ENCODE measurements around the gene ACTA1.
A peak's percentile ranks its signal among the peaks of the same experiment; 100 is the strongest.
"Not testable (repeated sequence)": the region's sequence is repeated elsewhere in the genome, so short reads cannot be mapped to it uniquely, and the experiment has no call there.

ACTA1 gene

DNA sequence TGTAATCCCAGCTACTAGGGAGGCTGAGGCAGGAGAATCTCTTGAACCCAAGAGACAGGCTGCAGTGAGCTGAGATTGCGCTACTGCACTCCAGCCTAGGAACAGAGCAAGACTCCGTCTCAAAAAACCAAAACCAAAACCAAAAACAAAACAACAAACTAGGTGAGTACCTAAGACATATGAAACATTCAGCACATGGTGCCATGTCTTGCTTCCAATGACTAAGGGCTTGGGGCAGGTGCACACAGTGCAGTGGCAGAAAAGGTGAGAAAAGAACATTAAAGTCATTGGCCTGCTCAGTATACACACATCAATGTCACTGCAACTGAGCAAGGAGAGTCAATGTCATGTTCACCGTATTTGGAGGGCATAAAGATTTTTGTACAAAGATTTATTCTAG lies 4.1 kb upstream of the ACTA1 start:
- no peak for DNase-seq

DNA sequence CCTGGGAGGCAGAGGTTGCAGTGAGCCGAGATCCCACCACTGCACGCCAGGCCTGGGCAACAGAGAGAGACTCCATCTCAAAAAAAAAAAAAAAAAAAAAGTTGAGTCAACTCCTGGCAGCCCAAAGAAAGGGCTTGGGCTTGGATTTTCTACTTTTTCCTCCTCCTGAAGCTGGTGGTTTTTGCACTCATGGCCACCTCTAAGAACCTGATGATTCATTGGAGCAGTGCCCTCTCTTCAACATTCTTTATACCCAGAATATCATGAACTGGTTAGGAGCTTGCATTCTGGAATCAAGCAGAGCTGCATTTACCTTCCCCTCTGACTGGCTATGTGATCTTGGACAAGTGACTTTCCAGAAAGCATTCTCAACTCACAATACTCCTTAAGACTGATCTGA lies 3.5 kb upstream of the ACTA1 start:
- DNase-seq: no peak

DNA sequence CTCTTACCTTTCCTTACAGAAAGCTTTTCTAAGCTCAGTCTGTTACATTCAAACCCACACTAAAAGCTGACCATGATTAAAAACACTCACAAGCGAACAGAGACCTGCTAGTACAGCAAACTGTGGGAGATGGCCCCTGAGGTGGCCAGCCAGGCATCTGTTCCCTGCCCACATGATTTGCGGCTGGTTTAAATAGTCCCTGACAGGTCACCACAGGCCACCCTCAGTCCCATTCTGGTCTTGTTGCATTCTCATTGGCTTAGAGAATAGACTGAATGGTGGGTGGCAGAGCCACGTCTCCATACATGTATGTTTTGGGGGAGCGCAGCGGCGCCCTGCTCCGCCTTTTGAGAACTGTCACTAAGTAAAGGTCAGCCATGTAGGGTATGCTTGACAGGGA lies 2.3 kb upstream of the ACTA1 start:
- no peak for DNase-seq

DNA sequence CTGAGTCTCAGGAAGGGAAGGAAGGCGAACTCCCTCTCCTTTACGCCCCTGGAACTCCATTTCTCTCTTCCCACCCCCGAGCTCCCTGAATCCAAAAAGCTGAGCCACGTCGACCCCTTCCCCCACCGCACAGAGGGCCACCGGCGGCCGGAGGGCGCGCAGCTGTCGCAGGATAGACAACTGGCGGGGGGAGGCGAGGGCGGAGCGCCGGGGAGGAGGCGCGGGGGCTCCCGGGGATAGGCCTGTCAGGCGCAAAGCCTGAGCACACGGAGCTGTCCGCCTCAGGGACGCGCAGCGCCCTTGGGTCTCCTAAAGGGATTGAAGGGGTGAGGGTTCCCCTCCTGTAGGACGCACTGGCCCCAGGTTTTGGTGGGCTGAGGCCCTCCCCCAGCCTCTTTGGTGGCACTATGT lies 752 bp upstream of the ACTA1 start:
- no peak for DNase-seq

DNA sequence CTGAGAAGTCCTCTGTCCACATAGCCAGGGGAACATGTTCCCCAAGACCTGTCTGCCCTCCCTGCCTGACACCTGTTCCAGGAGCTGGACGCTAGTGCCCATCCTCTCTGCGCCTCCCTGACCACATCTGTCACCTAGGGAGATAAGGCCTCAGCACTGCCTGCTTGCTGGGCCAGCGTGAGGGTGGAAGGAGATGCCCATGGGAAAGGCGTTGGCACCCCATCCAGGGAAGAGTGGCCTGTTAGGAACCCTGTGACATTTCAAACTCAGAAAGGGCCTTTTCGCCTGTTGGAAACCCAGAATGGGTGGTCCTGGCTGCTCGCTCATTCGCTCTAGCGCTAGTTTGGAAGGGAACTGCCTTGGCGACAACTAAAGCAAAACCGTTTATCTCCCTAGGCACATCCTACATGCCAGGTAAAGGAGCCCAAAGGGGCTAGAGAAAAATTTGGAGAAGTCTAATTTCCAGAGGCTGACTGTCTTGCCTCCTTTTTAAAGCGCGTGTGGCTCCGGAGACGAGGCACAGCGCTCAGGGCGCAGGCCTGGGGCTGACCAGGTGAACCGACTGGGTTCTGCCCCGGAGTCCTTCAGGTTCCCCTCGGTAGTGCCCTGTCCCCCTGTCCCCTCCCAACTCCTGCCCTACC lies 410 bp downstream of the ACTA1 start:
- no peak for DNase-seq

DNA sequence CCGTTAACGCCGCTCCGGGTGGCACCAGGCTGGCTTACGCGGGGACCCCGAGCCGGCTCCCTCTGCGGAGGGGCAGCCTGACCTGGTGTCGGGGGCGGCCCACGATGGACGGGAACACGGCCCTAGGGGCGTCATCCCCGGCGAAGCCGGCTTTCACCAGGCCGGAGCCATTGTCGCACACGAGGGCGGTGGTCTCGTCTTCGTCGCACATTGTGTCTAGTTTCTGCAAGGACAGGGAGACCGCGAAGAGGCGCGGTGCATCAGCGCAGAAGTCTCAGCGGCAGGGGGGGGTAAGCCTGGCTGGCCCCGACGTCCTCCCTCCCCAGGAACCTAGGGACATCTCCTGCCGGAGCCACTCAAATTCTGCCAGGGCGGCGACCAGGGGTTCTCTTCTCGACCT lies 989 bp downstream of the ACTA1 start:
- DNase-seq: no peak

DNA sequence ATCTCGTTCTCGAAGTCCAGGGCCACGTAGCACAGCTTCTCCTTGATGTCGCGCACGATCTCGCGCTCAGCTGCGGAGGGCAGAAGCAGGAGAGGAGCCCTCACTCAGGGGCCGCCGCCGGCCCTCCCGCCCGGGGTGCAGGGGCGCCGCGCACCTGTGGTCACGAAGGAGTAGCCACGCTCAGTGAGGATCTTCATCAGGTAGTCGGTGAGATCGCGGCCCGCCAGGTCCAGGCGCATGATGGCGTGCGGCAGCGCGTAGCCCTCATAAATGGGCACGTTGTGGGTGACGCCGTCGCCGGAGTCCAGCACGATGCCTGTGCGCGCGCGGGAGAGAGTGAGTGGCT lies 1.8 kb downstream of the ACTA1 start:
- no peak for DNase-seq

DNA sequence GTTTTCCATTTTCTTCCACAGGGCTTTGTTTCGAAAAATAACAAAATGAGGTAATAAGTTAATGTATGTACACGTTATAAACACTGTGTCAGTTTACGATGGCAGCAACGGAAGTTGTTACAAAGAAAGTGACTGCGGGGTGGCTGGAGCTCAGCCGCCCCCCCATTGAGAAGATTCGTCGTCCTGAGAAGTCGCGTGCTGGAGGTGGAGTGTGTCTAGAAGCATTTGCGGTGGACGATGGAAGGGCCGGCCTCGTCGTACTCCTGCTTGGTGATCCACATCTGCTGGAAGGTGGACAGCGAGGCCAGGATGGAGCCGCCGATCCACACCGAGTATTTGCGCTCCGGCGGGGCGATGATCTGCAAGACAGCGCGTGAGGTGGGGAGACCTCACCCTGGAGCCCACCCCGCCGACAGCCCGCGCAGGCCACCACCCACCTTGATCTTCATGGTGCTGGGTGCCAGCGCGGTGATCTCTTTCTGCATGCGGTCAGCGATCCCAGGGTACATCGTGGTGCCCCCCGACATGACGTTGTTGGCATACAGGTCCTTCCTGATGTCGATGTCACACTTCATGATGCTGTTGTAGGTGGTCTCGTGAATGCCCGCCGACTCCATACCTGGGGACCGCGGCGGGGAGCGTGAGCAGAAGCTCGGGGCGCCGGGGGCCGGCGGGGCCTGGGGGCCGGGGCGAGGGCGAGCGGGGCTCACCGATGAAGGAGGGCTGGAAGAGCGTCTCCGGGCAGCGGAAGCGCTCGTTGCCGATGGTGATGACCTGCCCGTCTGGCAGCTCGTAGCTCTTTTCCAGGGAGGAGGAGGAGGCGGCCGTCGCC lies 2.4 kb downstream of the ACTA1 start:
- DNase-seq: no peak

DNA sequence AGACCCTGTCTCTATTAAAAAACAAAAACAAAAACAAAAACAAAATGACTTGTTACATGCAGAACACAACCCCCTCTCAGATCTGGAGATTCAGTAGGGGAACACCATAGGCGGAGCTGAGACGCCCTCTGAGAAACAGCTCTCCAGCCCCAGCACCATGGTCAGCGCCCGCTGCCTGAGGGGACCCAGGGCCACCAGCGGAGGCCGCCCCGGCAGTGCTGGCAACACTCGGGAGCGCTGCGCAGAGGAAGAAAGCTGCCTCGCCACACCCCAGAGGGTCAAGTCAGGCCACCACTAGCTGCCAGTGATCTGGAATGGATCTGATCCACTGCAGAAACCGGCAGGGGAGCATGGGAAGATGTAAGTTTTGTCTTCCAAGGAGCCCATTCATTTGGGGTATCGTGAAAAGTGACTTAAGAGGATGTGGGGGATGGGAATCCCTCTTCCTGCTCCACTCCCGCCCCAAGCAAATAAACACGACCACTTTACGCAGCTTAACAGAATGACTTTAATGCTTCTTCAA lies 3.1 kb downstream of the ACTA1 start:
- DNase-seq: no peak

DNA sequence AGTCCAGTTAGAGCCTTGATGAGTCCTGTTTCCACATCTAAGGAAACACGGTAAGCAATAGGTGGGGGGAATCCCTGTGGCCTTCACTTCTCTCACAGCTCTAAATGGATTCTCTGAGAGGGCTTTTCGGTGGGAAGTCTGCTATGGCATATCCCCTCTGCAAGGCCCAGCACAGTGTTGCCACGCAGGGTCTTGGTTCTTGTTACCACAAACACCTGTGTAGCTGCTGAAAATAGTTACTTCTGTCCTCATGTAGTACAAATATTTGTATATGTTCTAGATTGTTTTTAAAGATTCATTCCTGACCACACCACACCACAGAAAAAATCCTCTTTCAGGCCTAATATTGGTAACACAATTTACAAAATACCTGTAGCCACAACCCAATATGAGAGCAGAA lies 5.6 kb downstream of the ACTA1 start:
- DNase-seq: no peak

DNA sequence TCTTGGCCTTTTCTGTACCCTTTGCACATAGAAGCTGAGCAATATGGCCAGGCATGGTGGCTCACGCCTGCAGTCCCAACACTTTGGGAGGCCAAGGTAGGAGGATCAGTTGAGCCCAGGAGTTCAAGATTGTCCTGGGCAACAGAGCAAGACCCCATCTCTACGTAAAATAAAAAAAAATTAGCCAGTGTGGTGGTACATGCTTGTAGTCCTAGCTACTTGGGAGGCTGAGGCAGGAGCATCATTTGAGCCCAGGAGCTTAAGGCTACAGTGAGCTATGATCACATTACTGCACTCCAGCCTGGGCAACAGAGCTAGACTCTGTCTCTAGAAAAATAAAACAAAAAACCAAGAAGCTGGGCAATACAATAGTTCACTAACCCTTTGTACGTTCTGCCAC lies 6.3 kb downstream of the ACTA1 start:
- DNase-seq: no peak

DNA sequence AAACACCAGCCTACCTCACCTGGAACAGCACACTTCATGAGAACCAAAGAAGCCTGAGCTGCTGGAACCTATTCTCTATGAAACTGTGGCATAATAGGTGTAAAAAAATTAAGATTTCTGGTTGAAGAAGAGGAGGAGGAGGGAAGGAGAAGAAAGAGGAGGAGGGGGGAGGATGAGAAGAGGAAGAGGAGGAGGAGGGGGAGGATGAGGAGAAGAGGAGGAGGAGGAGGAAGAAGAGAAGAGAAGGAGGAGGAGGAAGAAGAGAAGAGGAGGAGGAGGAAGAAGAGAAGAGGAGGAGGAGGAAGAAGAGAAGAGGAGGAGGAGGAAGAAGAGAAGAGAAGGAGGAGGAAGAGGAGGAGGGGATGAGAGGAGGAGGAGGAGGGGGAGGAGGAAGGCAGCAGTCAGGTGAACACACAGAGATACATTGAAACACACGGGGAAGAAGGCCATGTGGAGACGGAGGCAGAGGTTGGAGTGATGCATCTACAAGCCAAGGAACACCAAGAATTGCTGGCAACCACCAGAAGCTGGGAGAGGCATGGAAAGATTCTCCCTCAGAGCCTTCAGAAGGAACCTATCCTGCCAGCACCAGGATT lies 8.2 kb downstream of the ACTA1 start:
- DNase-seq: no peak

DNA sequence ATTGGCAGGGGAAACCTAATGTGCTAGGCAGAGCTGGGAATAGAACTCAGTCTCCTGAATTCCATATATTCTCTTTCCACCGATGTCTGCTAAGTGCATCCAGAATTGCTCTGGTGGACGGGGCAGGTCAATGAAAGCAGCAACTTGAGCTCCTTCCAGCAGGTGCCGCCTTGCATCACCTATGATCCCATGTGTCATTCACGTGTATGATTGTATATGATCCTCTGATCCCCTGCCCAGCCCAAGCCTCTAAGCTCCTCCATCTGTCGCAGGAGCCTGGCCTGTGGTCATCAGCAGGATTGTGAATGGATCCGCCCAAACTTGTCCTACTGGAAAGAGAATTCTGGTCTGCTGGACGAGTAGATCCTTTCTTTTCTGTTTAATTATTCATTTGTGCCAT lies 13.1 kb downstream of the ACTA1 start:
- DNase-seq: no peak

DNA sequence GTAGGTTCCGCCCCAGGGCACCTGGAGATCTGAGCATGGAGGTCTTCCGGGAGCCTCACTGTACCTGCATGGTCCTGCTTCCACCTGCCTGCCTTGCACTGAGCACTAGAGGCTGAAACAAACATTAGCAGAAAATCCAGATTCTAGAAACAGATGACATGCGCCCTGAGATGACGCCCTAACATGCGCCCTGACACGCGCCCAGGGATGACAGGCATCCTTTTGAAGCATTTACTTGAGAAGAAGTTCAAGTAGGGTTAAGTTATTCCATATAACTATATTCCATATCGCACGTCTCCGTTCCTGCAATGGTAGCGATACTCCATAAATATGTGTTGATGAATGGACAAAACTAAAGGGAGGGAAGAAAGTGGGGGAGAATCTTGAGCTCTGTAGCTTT lies 13.7 kb downstream of the ACTA1 start:
- no peak for DNase-seq

DNA sequence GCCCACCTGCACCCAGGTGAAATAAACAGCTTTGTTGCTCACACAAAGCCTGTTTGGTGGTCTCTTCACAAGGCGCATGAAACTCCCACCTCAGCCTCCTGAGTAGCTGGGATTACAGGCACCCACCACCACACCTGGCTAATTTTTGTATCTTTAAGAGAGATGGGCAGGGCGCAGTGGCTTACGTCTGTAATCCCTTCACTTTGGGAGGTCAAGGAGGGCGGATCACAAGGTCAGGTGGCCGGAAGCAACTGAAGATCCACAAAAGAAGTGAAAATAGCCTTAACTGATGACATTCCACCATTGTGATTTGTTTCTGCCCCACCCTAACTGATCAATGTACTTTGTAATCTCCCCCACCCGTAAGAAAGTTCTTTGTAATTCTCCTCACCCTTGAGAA lies 15.3 kb downstream of the ACTA1 start:
- not testable (repeated sequence) for DNase-seq

DNA sequence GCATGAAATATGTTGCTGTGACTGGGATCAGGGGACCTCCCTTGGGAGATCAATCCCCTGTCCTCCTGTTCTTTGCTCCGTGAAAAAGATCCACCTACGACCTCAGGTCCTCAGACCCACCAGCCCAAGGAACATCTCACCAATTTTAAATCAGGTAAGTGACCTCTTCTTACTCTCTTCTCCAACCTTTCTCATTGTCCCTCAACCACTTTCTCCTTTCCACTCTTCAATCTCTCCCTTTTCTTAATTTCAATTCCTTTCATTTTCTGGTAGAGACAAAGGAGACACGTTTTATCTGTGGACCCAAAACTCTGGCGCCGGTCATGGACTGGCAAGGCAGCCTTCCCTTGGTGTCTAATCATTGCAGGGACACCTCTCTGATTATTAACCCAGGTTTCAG lies 21.1 kb downstream of the ACTA1 start:
- not testable (repeated sequence) for DNase-seq

DNA sequence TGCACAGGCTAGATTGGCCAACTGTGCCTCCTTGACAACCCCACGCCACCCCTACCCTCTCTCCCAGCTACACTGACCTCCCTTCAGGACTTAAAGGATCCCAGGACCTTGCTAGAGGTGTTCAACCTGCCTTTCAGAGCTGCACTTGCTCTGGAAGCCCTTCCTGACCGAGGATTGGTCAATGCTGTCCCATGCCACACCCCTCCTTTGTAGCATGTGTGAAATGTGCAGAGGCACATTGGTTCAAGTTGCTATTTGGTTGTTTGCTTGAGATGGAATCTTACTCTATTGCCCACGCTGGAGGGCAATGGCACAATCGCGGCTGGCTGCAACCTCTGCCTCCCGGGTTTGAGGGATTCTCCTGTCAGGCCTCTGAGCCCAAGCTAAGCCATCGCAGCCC lies 21.8 kb downstream of the ACTA1 start:
- no peak for DNase-seq

DNA sequence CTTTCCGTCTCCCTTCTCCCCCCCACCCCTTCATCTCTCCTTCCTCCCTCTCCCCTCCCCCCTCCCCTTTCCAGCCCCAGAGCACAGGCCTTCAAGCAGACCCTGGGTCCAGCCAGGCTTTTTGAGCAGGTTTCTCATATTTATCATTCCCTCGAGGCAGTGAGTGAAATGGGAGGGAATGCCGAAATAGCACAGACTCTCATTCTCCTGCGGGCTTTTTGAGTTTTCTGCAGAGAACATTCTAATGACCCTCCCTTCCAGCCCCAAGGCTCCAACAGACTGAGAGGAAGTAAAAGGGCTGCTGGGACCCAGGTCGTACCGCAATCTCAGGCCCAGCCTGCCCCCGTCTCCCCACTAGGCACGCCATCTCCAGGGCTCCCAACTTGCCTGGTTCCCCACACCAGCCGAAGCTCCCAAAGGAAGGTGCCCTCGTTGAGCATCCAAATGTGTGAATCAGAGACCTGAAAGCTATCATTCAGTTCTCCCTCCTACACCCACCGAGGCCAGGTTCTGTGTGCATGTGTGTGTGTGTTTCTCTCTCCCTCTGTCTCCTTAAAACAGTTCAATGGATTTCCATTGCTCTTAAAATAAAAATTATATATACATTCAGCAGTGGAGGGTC lies 22.3 kb downstream of the ACTA1 start:
- DNase-seq: no peak

DNA sequence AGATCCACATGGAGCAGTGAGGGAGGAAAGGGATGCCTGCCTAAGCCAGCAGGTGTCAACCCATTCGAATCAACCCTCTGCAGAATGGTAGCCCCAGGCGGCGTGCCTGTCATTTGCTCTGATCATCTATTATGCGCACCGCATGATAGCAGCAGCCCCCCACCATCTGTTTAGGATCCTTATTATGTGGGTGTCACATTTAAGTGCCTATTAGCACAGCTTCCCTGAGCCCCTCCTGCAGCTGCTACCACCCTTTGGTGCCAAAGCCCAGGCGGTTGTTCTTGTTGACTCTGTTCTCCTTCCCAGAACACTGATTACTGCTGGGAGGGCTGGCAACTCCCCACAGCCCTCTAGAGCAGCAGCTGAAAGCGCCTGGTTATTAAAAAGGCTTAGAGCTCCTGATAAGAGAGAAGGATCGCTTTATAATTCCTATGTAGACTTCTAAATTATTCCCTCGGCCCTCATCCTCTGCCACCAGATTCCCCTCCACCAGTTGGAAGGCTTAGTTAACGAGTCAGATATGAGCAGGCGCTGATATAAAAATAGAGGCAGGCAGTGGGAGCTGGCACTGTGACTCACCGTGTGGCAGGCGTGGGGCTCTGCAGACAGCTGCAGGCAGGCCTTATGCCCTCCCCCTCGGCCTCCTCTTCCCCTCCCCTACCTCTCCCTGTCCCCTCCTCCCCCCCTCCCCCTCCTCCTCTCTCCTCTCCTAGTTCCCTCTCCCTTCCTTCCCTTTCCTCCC lies 23.0 kb downstream of the ACTA1 start:
- peak; percentile 90 for DNase-seq

DNA sequence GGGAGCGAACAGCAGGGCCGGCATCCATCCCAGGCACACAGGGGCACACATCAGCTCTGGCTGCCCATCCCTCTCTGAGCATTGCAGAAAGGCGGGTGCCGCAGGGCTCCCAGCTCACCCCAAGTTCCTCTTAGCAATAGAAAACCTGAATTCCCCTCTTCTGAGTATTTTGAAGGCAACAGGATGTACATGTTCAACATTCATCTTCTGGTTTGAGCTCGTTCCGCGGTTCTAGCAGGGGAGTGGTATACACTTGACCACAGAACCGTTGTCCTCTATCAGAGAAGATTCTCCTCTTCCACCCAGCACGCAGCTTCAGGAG lies 23.6 kb downstream of the ACTA1 start:
- DNase-seq: no peak

DNA sequence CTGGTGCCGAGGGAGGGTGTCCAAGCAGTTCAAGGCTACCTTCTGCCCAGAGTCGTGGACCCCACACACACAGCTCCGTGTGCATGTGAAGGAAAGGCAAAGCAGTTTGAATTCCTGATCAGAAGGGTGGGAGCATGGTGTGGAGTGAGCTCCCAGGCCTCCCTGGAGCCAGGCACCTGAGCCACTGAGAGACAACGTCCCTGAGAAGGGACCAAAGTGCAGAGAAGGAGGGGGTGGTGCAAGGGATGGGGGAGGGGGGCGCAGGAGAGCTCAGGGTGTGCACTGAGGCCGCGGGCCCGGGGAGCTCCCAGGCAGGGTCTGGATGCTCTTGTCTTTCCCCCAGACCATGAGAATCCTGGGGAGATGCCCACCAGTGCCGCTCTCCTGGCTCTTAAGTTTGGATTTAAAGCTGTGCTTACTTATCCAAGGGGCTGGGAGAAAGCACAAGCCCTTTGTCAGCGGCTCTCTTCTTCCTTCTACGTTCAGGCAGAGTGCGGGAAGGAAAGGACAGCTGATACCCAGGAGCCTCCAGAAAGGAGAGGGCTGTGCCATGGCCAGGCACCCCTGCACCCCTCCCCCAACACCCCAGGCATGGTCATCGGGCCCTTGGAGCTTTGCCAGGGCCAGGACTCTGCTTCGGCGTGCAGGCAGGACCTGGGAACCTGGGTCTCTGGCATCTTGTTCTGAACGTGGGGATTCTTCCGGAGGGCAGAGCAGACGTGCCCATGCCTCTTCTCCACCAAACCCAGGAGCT lies 24.1 kb downstream of the ACTA1 start:
- DNase-seq: no peak

DNA sequence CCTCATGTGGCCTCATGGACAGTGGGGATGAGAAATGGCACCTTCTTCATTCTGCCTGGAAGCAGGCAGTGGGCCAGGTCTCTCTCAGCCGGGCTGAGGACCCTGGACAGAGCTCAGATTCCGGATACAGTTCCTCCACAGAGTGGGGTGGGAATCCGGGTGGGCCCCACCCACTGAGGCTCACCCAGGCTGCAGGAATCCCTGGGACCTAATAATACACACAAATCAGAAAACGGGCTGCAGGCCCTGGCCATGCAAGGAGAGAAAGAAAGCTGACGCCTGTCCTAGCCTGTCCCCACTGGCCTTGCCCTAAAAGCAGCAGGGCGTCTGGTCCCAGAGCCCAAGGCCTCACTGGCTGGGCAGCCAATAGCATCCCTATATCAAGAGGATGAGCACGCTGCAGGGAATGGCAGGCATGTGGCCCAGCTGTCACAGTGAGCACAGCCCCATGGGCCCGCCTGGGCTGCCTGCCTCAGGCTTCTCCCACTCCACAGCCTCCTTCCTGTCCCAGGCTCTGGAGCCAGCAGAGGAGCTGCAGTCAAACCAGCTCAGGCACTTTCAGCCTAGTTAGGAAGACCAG lies 25.3 kb downstream of the ACTA1 start:
- peak; percentile 54 for DNase-seq
